D721Med (cell line): ENCODE measurements around the gene INTS3.

ENCODE experiments used
- DNase-seq: peaks from one replicate; pipeline ENCODE4 v3.0.0; 2011; ENCODE audit warnings: low spot score; ENCODE audit not compliant: insufficient read length
- FAIRE-seq: peaks from 2 replicates; lab custom pipeline; 2011; peaks lifted over from hg19 to GRCh38; lab: Jason Lieb, UNC
- CTCF ChIP-seq: IDR thresholded peaks from 2 replicates; pipeline ENCODE4 v1.5.1; 2012; ENCODE audit warnings: mild to moderate bottlenecking, control low read depth; ENCODE audit not compliant: insufficient read depth; ENCODE audit errors: missing control alignments

Gene INTS3

GRCh38 chr1:153684892-153685291 is 43.0 kb upstream of the INTS3 start:
- no peak for FAIRE-seq
- TF ChIP-seq CTCF, result no peak
- no peak for DNase-seq

- FAIRE-seq, result no peak
- no peak for DNase-seq
- no peak for TF ChIP-seq CTCF
These were observed 42.1 kb upstream of the INTS3 start for GRCh38 chr1:153685544-153686340.

GRCh38 chr1:153687346-153688125 is 40.3 kb upstream of the INTS3 start:
- no peak for DNase-seq
- no peak for FAIRE-seq
- TF ChIP-seq CTCF, result no peak

- FAIRE-seq (no peak), DNase-seq (no peak)
- TF ChIP-seq CTCF, result no peak
These were observed 39.6 kb upstream of the INTS3 start for GRCh38 chr1:153688276-153688675.

GRCh38 chr1:153688736-153689328 is 39.0 kb upstream of the INTS3 start:
- TF ChIP-seq CTCF, result no peak
- DNase-seq (no peak), FAIRE-seq (no peak)

GRCh38 chr1:153693466-153693865 is 34.4 kb upstream of the INTS3 start:
- DNase-seq (no peak), FAIRE-seq (no peak)
- TF ChIP-seq CTCF, result no peak
